ENCODE data around the gene LIMCH1. TPM values are rescaled to one million over a fixed set of nuclear protein-coding genes. Genes with fewer than 3 reads are reported as not detected.

Gene LIMCH1
- total and polyA plus RNA-seq, 12 donors: 28.2 to 206 (median 62.3) TPM

DNA sequence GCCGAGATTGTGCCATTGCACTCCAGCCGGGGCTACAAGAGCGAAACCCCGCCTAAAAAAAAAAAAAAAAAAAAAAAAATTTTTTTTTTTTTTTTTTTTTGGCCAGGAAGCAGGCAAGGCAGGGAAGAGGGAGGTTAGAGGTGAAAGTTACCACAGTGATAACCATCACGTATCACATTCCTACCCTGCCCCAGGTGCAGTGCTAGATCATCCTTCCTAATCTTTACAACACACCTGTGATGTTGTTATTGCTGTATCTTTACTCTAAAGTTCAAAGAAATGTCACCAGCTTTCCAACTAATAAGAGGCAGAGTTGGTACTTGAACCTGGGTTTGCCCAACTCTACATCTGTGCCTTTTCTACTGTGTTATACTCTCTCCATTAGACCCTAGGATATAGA lies 7.2 kb upstream of the LIMCH1 start:
- WGBS, 4 donors: 86 to 90% (median 88%) methylated on average over 5 of the region's 5 CpGs

DNA sequence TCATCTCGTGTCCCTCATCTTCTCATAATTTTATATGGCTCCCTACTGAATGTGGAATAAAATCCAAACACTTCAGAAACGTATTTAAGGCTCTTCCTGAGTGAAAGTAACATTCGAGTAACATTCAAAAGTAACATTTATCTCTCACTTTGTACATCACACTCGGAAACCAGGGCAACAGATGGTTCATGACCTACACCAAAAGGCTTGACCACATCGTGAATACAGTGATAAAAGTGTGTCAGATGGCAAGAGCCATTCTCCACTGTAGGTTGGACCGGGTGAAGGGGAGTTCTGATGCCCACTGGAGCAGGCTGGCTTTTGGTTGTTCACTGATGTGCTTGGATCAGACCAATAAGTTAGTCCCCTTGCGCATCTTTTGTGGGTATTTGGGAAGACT lies 5.6 kb upstream of the LIMCH1 start:
- H3K27ac ChIP-seq: no peak overlapping the region
- no peak overlapping the region for H3K4me3 ChIP-seq
- H3K9me3 ChIP-seq (replicated peaks in 1 of 3): no peaks in the 10 kb centered on the region
- WGBS, 4 donors: 88 to 92% (median 90%) methylated on average over 7 of the region's 7 CpGs
- H3K4me1 ChIP-seq (replicated peaks in 1 of 2): peaks cover 0 to 7% of the 10 kb centered on the region in 2 donors
- DNase-seq: no peak
- intact Hi-C loops (cut with DNase I): no loop called here
- TF ChIP-seq POLR2A (IDR thresholded peaks at IDR 0.05): no peak
- TF ChIP-seq, protein P1, sequence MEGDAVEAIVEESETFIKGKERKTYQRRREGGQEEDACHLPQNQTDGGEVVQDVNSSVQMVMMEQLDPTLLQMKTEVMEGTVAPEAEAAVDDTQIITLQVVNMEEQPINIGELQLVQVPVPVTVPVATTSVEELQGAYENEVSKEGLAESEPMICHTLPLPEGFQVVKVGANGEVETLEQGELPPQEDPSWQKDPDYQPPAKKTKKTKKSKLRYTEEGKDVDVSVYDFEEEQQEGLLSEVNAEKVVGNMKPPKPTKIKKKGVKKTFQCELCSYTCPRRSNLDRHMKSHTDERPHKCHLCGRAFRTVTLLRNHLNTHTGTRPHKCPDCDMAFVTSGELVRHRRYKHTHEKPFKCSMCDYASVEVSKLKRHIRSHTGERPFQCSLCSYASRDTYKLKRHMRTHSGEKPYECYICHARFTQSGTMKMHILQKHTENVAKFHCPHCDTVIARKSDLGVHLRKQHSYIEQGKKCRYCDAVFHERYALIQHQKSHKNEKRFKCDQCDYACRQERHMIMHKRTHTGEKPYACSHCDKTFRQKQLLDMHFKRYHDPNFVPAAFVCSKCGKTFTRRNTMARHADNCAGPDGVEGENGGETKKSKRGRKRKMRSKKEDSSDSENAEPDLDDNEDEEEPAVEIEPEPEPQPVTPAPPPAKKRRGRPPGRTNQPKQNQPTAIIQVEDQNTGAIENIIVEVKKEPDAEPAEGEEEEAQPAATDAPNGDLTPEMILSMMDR (IDR thresholded peaks at IDR 0.05): no peak
- no peaks in the 10 kb centered on the region for H3K36me3 ChIP-seq (replicated peaks in 1 of 2)
- no peaks in the 10 kb centered on the region for H3K27me3 ChIP-seq

More for the DNA sequence above, 7.2 kb upstream of the LIMCH1 start:
- intact Hi-C loops (cut with DNase I): no loop called here
- H3K4me3 ChIP-seq: no peak overlapping the region
- TF ChIP-seq, protein P1 (IDR thresholded peaks at IDR 0.05): no peak
- no peak for TF ChIP-seq POLR2A (IDR thresholded peaks at IDR 0.05)
- H3K27me3 ChIP-seq: no peaks in the 10 kb centered on the region
- peaks cover 0 to 4% of the 10 kb centered on the region in 2 donors for H3K4me1 ChIP-seq (replicated peaks in 1 of 2)
- DNase-seq: no peak
- no peak overlapping the region for H3K27ac ChIP-seq
- H3K9me3 ChIP-seq (replicated peaks in 1 of 3): no peaks in the 10 kb centered on the region
- no peaks in the 10 kb centered on the region for H3K36me3 ChIP-seq (replicated peaks in 1 of 2)

DNA sequence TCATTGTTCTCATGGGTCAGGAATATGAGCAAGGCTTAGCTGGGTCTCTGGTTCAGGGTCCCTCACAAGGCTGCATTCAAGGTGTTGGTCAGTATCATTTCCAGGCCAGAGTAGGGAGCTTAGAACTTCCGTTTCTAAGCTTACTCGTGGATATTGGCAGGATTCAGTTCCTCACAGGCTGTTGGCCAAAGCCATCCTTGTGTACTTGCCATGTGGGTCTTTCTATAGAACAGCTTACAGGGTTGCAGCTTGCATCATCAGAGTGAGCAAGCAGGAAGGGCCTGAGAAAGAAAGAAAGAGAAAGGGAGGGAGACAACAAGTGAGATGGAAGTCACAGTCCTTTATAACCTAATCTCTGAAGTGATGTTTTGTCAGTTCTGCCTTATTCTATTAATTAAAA lies 5.1 kb upstream of the LIMCH1 start:
- intact Hi-C loops (cut with DNase I): no loop called here
- 40 to 52% (median 43%) methylated on average over 2 of the region's 2 CpGs for WGBS, 4 donors
- no peak overlapping the region for H3K4me3 ChIP-seq
- no peak for DNase-seq
- TF ChIP-seq POLR2A (IDR thresholded peaks at IDR 0.05): no peak
- TF ChIP-seq, protein P1 (IDR thresholded peaks at IDR 0.05): no peak
- H3K4me1 ChIP-seq (replicated peaks in 1 of 2): peaks cover 0 to 10% of the 10 kb centered on the region in 2 donors
- no peak overlapping the region for H3K27ac ChIP-seq
- H3K36me3 ChIP-seq (replicated peaks in 1 of 2): no peaks in the 10 kb centered on the region
- no peaks in the 10 kb centered on the region for H3K9me3 ChIP-seq (replicated peaks in 1 of 3)
- no peaks in the 10 kb centered on the region for H3K27me3 ChIP-seq

DNA sequence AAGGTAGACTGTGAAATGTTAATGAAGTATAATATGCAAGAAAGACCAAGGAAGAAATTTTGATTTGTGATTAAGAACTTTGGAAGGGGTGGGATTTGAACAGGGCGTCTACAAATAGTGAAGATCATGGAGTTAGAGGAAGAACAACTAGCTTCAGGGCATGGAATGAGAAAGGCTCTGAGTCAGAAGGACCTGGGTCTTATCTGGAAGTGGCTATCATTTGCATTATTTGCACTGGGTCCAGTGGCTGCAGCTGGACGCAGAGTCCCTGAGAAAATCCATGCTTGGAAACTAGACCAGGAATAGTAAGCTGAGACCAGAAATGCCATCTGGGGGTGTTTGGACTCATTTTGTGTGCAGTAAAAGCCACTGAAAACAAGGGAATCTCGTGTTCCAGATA lies 4.3 kb upstream of the LIMCH1 start:
- H3K36me3 ChIP-seq (replicated peaks in 1 of 2): no peaks in the 10 kb centered on the region
- TF ChIP-seq, protein P1 (IDR thresholded peaks at IDR 0.05): no peak
- TF ChIP-seq POLR2A (IDR thresholded peaks at IDR 0.05): no peak
- 92 to 97% (median 96%) methylated on average over 3 of the region's 3 CpGs for WGBS, 4 donors
- H3K27ac ChIP-seq: no peak overlapping the region
- H3K4me3 ChIP-seq: no peak overlapping the region
- no peaks in the 10 kb centered on the region for H3K27me3 ChIP-seq
- DNase-seq: no peak
- intact Hi-C loops (cut with DNase I): no loop called here
- peaks cover 4 to 18% of the 10 kb centered on the region in 2 donors for H3K4me1 ChIP-seq (replicated peaks in 1 of 2)
- H3K9me3 ChIP-seq (replicated peaks in 1 of 3): no peaks in the 10 kb centered on the region

Data from adrenal gland (tissue), 12 donors.